Subcutaneous adipose tissue (tissue), 4 donors: ENCODE measurements around the gene CMBL. TPM values are rescaled to one million over a fixed set of nuclear protein-coding genes. Genes with fewer than 3 reads are reported as not detected.

Experiments used
- total RNA-seq, 4 donors: library from RNA; depleted of rRNA; stranded (reverse); fragments of >200 nt; gene quantifications; one replicate each; pipeline ENCODE4 v1.1.0, GENCODE V29; 2016
- TF ChIP-seq, protein P1 (sequence below): fragments of 450-650 bp; IDR thresholded peaks from one replicate; pipeline ENCODE4 v1.5.1; 2016; ENCODE audit warnings: low read depth, mild to moderate bottlenecking, control low read depth, antibody characterized with exemption, moderate library complexity

CMBL gene
- total RNA-seq, 4 donors from 2014 or later = 8.5 to 19.9 (median 14.6) TPM

- TF ChIP-seq, protein P1, sequence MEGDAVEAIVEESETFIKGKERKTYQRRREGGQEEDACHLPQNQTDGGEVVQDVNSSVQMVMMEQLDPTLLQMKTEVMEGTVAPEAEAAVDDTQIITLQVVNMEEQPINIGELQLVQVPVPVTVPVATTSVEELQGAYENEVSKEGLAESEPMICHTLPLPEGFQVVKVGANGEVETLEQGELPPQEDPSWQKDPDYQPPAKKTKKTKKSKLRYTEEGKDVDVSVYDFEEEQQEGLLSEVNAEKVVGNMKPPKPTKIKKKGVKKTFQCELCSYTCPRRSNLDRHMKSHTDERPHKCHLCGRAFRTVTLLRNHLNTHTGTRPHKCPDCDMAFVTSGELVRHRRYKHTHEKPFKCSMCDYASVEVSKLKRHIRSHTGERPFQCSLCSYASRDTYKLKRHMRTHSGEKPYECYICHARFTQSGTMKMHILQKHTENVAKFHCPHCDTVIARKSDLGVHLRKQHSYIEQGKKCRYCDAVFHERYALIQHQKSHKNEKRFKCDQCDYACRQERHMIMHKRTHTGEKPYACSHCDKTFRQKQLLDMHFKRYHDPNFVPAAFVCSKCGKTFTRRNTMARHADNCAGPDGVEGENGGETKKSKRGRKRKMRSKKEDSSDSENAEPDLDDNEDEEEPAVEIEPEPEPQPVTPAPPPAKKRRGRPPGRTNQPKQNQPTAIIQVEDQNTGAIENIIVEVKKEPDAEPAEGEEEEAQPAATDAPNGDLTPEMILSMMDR = no peak
These were observed 43.6 kb upstream of the CMBL start for GRCh38 chr5:10351199-10351905.

DNA sequence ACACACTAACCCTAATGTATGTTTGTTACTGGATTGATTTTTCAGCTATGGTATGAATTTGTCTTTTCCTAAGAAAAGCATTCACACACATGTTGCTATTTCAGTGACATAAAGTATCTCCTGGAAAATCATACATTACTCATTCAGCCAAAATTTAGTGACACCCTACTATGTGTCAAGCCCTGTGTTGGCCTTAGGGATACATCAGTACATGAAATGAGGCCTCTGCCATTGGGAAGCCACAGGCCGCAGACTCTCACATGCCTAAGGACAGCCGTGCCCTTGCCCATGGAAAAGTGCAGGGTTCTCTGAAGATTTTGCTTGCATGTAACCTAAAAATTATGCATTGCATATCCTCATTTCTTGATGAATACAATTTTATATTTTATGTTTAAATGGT lies 40.6 kb upstream of the CMBL start:
- TF ChIP-seq, protein P1 = no peak

GRCh38 chr5:10343486-10343885 lies 35.8 kb upstream of the CMBL start:
- TF ChIP-seq, protein P1 = no peak

- TF ChIP-seq, protein P1 = no peak
These were observed 32.3 kb upstream of the CMBL start for GRCh38 chr5:10339958-10340357.

GRCh38 chr5:10339058-10339811 lies 31.5 kb upstream of the CMBL start:
- TF ChIP-seq, protein P1 = no peak

DNA sequence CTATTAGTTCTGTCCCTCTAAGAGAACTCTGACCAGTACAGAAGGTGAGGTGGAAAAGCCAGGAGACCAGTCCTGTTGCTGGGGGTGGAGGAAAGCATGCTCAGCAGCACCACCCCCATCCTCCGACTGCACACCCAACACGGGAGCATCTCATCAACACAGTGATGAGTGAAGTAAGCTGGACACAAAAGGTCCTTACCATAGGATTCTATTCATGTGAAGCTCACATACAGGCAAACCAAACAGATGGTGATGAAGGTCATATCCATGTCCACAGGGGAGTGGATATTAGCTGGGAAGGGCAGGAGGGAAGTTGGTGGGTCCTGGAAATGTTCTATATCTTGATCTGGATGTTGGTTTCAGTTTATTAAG lies 31.0 kb upstream of the CMBL start:
- TF ChIP-seq, protein P1 = no peak

DNA sequence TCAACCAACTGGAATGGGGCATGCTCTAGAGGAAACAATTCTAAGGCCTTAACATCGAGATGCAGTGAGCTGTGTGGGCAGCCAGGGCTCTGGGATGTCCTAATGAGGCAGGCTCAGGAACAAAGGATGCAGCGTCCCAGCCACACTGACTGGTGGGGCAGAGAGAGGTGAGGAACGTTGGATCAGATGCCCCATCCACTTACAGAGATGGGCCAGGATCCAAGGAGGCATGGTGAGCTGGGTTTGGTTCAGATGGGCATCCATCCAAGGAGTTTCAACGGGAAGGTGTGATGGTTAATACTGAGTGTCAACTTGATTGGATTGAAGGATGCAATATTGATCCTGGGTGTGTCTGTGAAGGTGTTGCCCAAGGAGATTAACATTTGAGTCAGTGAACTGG lies 30.3 kb upstream of the CMBL start:
- TF ChIP-seq, protein P1 = no peak
